Measurements from ENCODE around the gene SCRT2. TPM values are rescaled to one million over a fixed set of nuclear protein-coding genes. Genes with fewer than 3 reads are reported as not detected.

SCRT2 gene
- total and polyA plus RNA-seq, 2 of the 4 experiments (the other 2 are of a cell fraction): not detected

GRCh38 chr20:689348-689747 lies 13.7 kb upstream of the SCRT2 start:
- DNase-seq: no peak
- H3K4me3 ChIP-seq (ENCODE audit: insufficient read depth, low read depth, low read length): no peak overlapping the region
- no peak for TF ChIP-seq CTCF (conservative IDR thresholded peaks at IDR 0.05; ENCODE audit: low read depth, low read length)
- no peak for TF ChIP-seq BHLHE40 (IDR thresholded peaks at IDR 0.05; ENCODE audit: low read depth, low read length)
- no peak for TF ChIP-seq FOS (IDR thresholded peaks at IDR 0.05; ENCODE audit: low read depth, low read length)
- TF ChIP-seq POLR2A (IDR thresholded peaks at IDR 0.05; ENCODE audit: low read depth, low read length): no peak
- no peak for TF ChIP-seq MXI1 (IDR thresholded peaks at IDR 0.05; ENCODE audit: borderline replicate concordance, low read depth, low read length)
- no peak for TF ChIP-seq ELK1 (IDR thresholded peaks at IDR 0.05; ENCODE audit: borderline replicate concordance, low read depth, low read length)
- TF ChIP-seq MAFK (IDR thresholded peaks at IDR 0.05; ENCODE audit: low read depth, low read length): no peak
- TF ChIP-seq CEBPB (IDR thresholded peaks at IDR 0.05; ENCODE audit: low read depth, low read length): no peak
- TF ChIP-seq USF2 (IDR thresholded peaks at IDR 0.05; ENCODE audit: low read depth, low read length): no peak
- no peak for TF ChIP-seq SMC3 (IDR thresholded peaks at IDR 0.05; ENCODE audit: low read depth, low read length)
- TF ChIP-seq RCOR1 (IDR thresholded peaks at IDR 0.05; ENCODE audit: insufficient replicate concordance, low read length): no peak
- TF ChIP-seq RFX5 (IDR thresholded peaks at IDR 0.05; ENCODE audit: low read depth, low read length): no peak
- TF ChIP-seq MAZ (IDR thresholded peaks at IDR 0.05; ENCODE audit: borderline replicate concordance, low read depth, low read length): no peak
- TF ChIP-seq NFE2L2 (IDR thresholded peaks at IDR 0.05; ENCODE audit: low read depth, low read length): no peak
- no peak for TF ChIP-seq CHD1 (IDR thresholded peaks at IDR 0.05; ENCODE audit: low read depth, low read length)
- TF ChIP-seq RAD21 (IDR thresholded peaks at IDR 0.05; ENCODE audit: low read length): no peak
- no peak overlapping the region for H3K56ac ChIP-seq (ENCODE audit: extremely low read depth, insufficient read depth, low read length)
- POLR2A ChIA-PET (ENCODE audit: unreplicated experiment): no interaction called here
- H3K9me1 ChIP-seq (ENCODE audit: insufficient read depth, low read length): no peaks in the 10 kb centered on the region
- H2BK15ac ChIP-seq (ENCODE audit: low read depth, low read length): no peak overlapping the region
- H3K9ac ChIP-seq (ENCODE audit: low read depth, low read length): no peak overlapping the region
- no peak overlapping the region for H3K4ac ChIP-seq (ENCODE audit: low read depth, low read length)
- H2BK20ac ChIP-seq (ENCODE audit: low read depth, low read length): no peak overlapping the region
- no peak overlapping the region for H4K91ac ChIP-seq (ENCODE audit: insufficient read depth, low read depth, low read length)
- no peaks in the 10 kb centered on the region for H3K79me1 ChIP-seq (ENCODE audit: low read depth in 1 of 2, low read length in 2 of 2)
- no peak overlapping the region for H3K4me2 ChIP-seq (ENCODE audit: low read depth, low read length)
- H4K20me1 ChIP-seq (ENCODE audit: insufficient read depth, low read length): no peaks in the 10 kb centered on the region
- no peak overlapping the region for H2AK9ac ChIP-seq (replicated peaks; ENCODE audit: low read depth, low read length, poor library complexity)
- H4K5ac ChIP-seq (ENCODE audit: low read depth, low read length): no peak overlapping the region
- H3K18ac ChIP-seq (ENCODE audit: low read depth, low read length): no peak overlapping the region
- 36% methylated on average over 3 of the region's 6 CpGs; no CpG with 5 or more reads in 1 of the 2 experiments for WGBS, 2 experiments (ENCODE audit: extremely low coverage in 2 of 2, insufficient read length in 1 of 2)
- H3K4me1 ChIP-seq (ENCODE audit: control insufficient read depth, insufficient read depth, low read length): no peaks in the 10 kb centered on the region
- BruUV-seq (replicated peaks): no TSS peak
- H2BK5ac ChIP-seq (ENCODE audit: low read depth, low read length, poor library complexity, severe bottlenecking): no peak overlapping the region
- no peak for ATAC-seq (ENCODE audit: low read depth)
- peaks cover 12% of the 10 kb centered on the region for H3K27me3 ChIP-seq (ENCODE audit: control insufficient read depth, insufficient read depth, low read length)
- no peak overlapping the region for H3K27ac ChIP-seq (ENCODE audit: insufficient read depth, low read length)
- H4K8ac ChIP-seq (ENCODE audit: low read depth in 2 of 2, low read length in 2 of 2): no peak overlapping the region
- H2AK5ac ChIP-seq (ENCODE audit: low read depth, low read length): no peak overlapping the region
- no peak overlapping the region for H2BK120ac ChIP-seq (ENCODE audit: low read depth, low read length)
- no peak overlapping the region for H3K14ac ChIP-seq (replicated peaks; ENCODE audit: low read depth, low read length)
- intact Hi-C loops (cut with micrococcal nuclease) (no loop called here), in situ Hi-C loops (cut with MboI; ENCODE audit: low sequenced_read_pairs) (no loop called here), dilution Hi-C loops (cut with HindIII; ENCODE audit: low sequenced_read_pairs, unreplicated experiment) (no loop called here)
- H3K9me3 ChIP-seq (ENCODE audit: control insufficient read depth, insufficient read depth, low read length): no peaks in the 10 kb centered on the region
- no peak overlapping the region for H2AFZ ChIP-seq (replicated peaks; ENCODE audit: low read length, poor library complexity)
- CTCF ChIA-PET: no interaction called here
- H3K23ac ChIP-seq (ENCODE audit: low read depth, low read length): no peak overlapping the region
- H3K36me3 ChIP-seq (ENCODE audit: control insufficient read depth, insufficient read depth, low read length): no peaks in the 10 kb centered on the region
